ENCODE measurements around the gene CYP24A1.
"Not testable (repeated sequence)": the region's sequence is repeated elsewhere in the genome, so short reads cannot be mapped to it uniquely, and the experiment has no call there.

CYP24A1 gene

GRCh38 chr20:54132612-54133433 is 41.0 kb downstream of the CYP24A1 start:
- DNase-seq (ENCODE audit: low read depth) = peak; percentile 100

GRCh38 chr20:54131675-54132611 is 41.8 kb downstream of the CYP24A1 start:
- DNase-seq (ENCODE audit: low read depth) = no peak

- DNase-seq (ENCODE audit: low read depth) = not testable (repeated sequence)
Observed at GRCh38 chr20:54131125-54131524, 42.7 kb downstream of the CYP24A1 start.

- DNase-seq (ENCODE audit: low read depth) = no peak
Observed at GRCh38 chr20:54129350-54129749, 44.4 kb downstream of the CYP24A1 start.

GRCh38 chr20:54127855-54128574 is 45.8 kb downstream of the CYP24A1 start:
- no peak for DNase-seq (ENCODE audit: low read depth)

GRCh38 chr20:54126806-54127655 is 46.8 kb downstream of the CYP24A1 start:
- no peak for DNase-seq (ENCODE audit: low read depth)

GRCh38 chr20:54126328-54126727 is 47.5 kb downstream of the CYP24A1 start:
- DNase-seq (ENCODE audit: low read depth) = not testable (repeated sequence)

- peak; percentile 99 for DNase-seq (ENCODE audit: low read depth)
Observed at GRCh38 chr20:54123587-54124180, 50.1 kb downstream of the CYP24A1 start.

GRCh38 chr20:54122681-54123586 is 50.9 kb downstream of the CYP24A1 start:
- DNase-seq (ENCODE audit: low read depth) = no peak

GRCh38 chr20:54122189-54122588 is 51.6 kb downstream of the CYP24A1 start:
- DNase-seq (ENCODE audit: low read depth) = peak; percentile 86

GRCh38 chr20:54119744-54120143 is 54.0 kb downstream of the CYP24A1 start:
- DNase-seq (ENCODE audit: low read depth) = no peak

GRCh38 chr20:54118220-54119001 is 55.4 kb downstream of the CYP24A1 start:
- DNase-seq (ENCODE audit: low read depth) = no peak

GRCh38 chr20:54116550-54117235 is 57.1 kb downstream of the CYP24A1 start:
- no peak for DNase-seq (ENCODE audit: low read depth)

- DNase-seq (ENCODE audit: low read depth) = no peak
Observed at GRCh38 chr20:54115172-54115854, 58.5 kb downstream of the CYP24A1 start.

- no peak for DNase-seq (ENCODE audit: low read depth)
Observed at GRCh38 chr20:54114109-54114508, 59.7 kb downstream of the CYP24A1 start.

GRCh38 chr20:54113566-54113965 is 60.2 kb downstream of the CYP24A1 start:
- no peak for DNase-seq (ENCODE audit: low read depth)

- DNase-seq (ENCODE audit: low read depth) = no peak
Observed at GRCh38 chr20:54112221-54112884, 61.4 kb downstream of the CYP24A1 start.

All from iris pigment epithelial cell (primary cell).